Measurements from ENCODE around the gene TEPSIN. TPM values are rescaled to one million over a fixed set of nuclear protein-coding genes. Genes with fewer than 3 reads are reported as not detected.

Gene TEPSIN
- total and polyA plus RNA-seq, 3 donors from 2014 or later, result 32.0 to 83.0 (median 55.4) TPM

DNA sequence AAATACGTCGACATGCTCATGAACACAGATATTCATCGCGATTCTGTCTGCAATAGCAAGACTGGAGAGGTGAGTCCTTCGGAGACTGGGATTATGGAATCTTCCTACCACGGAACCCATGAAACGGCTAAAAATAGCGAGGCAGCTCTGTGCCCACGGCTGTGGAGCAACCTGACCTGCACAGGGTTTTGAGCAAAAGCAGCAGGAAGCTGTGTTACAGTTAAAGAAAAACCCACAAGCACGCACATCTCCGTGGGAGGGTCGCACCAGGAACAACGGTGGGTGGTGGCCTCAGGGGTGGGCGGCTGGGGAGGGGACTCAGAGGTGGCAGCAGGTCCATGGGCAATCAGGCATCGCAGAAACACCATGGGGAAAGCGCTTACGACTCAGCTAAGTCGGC lies 31.4 kb upstream of the TEPSIN start:
- H3K36me3 ChIP-seq (ENCODE audit: low read depth, missing control alignments), result no peaks in the 10 kb centered on the region
- no peak for TF ChIP-seq POLR2A (IDR thresholded peaks at IDR 0.05)
- TF ChIP-seq, protein P1, sequence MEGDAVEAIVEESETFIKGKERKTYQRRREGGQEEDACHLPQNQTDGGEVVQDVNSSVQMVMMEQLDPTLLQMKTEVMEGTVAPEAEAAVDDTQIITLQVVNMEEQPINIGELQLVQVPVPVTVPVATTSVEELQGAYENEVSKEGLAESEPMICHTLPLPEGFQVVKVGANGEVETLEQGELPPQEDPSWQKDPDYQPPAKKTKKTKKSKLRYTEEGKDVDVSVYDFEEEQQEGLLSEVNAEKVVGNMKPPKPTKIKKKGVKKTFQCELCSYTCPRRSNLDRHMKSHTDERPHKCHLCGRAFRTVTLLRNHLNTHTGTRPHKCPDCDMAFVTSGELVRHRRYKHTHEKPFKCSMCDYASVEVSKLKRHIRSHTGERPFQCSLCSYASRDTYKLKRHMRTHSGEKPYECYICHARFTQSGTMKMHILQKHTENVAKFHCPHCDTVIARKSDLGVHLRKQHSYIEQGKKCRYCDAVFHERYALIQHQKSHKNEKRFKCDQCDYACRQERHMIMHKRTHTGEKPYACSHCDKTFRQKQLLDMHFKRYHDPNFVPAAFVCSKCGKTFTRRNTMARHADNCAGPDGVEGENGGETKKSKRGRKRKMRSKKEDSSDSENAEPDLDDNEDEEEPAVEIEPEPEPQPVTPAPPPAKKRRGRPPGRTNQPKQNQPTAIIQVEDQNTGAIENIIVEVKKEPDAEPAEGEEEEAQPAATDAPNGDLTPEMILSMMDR (IDR thresholded peaks at IDR 0.05), result no peak
- WGBS, 2 donors, result 92 to 94% methylated on average over 18 of the region's 18 CpGs

DNA sequence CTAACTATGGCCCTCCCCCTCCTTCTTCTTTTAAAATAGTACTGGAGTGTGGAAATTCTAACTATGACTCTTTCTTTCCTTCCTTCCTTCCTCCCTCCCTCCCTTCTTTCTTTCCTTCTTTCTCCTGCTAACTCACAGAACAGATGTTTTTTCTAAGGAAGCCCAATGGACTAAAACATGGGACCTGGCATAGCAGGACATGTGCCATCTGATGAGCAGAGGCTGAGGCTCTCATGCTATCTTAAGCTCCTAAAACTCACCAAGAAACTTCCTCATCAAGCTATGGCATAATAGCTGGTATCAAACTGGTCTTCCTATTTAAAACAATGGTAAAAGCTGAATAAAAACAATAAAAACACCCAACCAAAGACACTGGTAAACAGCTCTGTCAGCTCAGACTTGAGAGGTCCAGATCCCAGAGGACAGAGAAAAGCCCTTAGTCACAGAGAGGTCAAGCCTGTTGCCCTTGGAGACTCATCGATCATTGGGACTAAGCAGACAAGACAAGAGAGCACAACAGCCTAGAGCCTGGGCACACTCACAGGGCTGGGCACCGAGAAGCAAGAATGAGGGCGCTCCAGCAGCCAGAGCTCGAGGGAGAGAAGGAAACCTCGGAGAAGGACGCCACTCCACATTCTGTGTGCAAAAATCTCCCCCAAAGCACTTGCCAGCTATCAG lies 28.7 kb upstream of the TEPSIN start:
- intact Hi-C loops (cut with DNase I; ENCODE audit: low total_unique reads), result no loop called here
- Histone ChIP-seq H3K27ac (no peak overlapping the region), H3K9me3 (no peaks in the 10 kb centered on the region), H3K4me3 (no peak overlapping the region), H3K27me3 (no peaks in the 10 kb centered on the region), H3K36me3 (ENCODE audit: low read depth, missing control alignments) (no peaks in the 10 kb centered on the region), H3K4me1 (no peaks in the 10 kb centered on the region)
- DNase-seq, result no peak
- TF ChIP-seq, protein P1 (IDR thresholded peaks at IDR 0.05), result no peak
- TF ChIP-seq POLR2A (IDR thresholded peaks at IDR 0.05), result no peak
- WGBS, 2 donors, result 94% methylated on average over 6 of the region's 6 CpGs

More for the DNA sequence above, 31.4 kb upstream of the TEPSIN start:
- no peak for DNase-seq
- H3K27me3 ChIP-seq, result no peaks in the 10 kb centered on the region
- no peak overlapping the region for H3K4me3 ChIP-seq
- no peaks in the 10 kb centered on the region for H3K4me1 ChIP-seq
- no peaks in the 10 kb centered on the region for H3K9me3 ChIP-seq
- no peak overlapping the region for H3K27ac ChIP-seq
- intact Hi-C loops (cut with DNase I; ENCODE audit: low total_unique reads), result no loop called here

DNA sequence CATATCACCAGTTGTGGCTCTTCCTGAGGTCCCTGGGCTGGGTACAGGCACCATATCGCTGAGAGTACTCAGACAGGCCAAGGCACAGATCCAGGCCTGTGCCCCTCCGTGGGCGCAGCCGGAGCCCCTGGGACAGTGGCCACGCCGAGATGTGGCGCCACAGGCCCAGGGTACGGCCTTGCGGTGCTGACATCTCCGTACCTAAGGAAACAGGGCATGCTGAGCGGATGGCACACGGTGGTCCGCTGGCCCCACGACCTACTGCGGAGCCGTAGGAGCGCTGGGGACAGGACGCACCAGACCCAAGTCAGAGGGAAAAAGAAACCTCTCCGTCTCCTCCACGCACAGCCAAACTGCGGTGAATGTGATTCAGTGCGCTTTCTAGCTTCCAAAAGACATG lies 26.7 kb upstream of the TEPSIN start:
- no peak overlapping the region for H3K27ac ChIP-seq
- H3K4me1 ChIP-seq, result no peaks in the 10 kb centered on the region
- H3K4me3 ChIP-seq, result no peak overlapping the region
- H3K9me3 ChIP-seq, result no peaks in the 10 kb centered on the region
- no peak for DNase-seq
- TF ChIP-seq, protein P1 (IDR thresholded peaks at IDR 0.05), result no peak
- no peak for TF ChIP-seq POLR2A (IDR thresholded peaks at IDR 0.05)
- H3K36me3 ChIP-seq (ENCODE audit: low read depth, missing control alignments), result no peaks in the 10 kb centered on the region
- intact Hi-C loops (cut with DNase I; ENCODE audit: low total_unique reads), result no loop called here
- no peaks in the 10 kb centered on the region for H3K27me3 ChIP-seq
- WGBS, 2 donors, result 93 to 94% methylated on average over 11 to 22 of the region's 22 CpGs

DNA sequence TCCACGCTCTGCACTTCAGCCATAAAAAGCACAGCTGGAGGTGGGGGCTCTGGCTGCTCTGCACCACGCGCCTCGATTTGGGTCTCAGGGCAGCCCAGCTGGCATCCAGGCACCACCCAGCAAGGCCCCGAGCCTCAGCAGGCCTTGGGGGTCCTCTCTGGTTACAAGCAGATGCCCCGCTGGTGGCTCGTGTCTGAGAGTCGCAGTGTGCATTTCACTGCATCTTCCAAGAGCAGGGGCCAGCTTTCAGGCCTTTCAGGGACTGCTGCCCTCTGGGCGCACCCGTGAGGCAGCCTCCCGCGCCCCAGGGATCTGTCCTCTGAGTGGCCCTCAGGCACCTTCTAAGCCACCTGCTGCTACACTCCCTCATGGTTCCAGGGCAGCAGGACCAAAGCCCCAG lies 25.8 kb upstream of the TEPSIN start:
- DNase-seq, result no peak
- 97 to 100% methylated on average over 5 to 12 of the region's 12 CpGs for WGBS, 2 donors
- H3K4me3 ChIP-seq, result no peak overlapping the region
- intact Hi-C loops (cut with DNase I; ENCODE audit: low total_unique reads), result no loop called here
- no peaks in the 10 kb centered on the region for H3K27me3 ChIP-seq
- TF ChIP-seq, protein P1 (IDR thresholded peaks at IDR 0.05), result no peak
- no peak for TF ChIP-seq POLR2A (IDR thresholded peaks at IDR 0.05)
- H3K4me1 ChIP-seq, result no peaks in the 10 kb centered on the region
- H3K27ac ChIP-seq, result no peak overlapping the region
- no peaks in the 10 kb centered on the region for H3K36me3 ChIP-seq (ENCODE audit: low read depth, missing control alignments)
- no peaks in the 10 kb centered on the region for H3K9me3 ChIP-seq
